Fibroblast of mammary gland (primary cell): ENCODE measurements around the gene ACTR5.

Experiments used
- DNase-seq: peaks from one replicate; pipeline ENCODE4 v3.0.0-alpha.2; 2010; ENCODE audit warnings: low read depth
- H3K4me3 ChIP-seq: 2 replicates; pipeline ENCODE4 v1.5.1; 2011; ENCODE audit warnings: low read depth, mild to moderate bottlenecking, low read length, moderate library complexity; ENCODE audit not compliant: control insufficient read depth
- TF ChIP-seq, protein P1 (sequence below): conservative IDR thresholded peaks from 2 replicates; pipeline ENCODE4 v1.5.1; 2011; ENCODE audit warnings: low read depth, low read length, inconsistent platforms; ENCODE audit not compliant: control insufficient read depth, insufficient read depth

Gene ACTR5

GRCh38 chr20:38706509-38706908, 41.8 kb upstream of the ACTR5 start:
- H3K4me3 ChIP-seq: no peak overlapping the region
- TF ChIP-seq, protein P1, sequence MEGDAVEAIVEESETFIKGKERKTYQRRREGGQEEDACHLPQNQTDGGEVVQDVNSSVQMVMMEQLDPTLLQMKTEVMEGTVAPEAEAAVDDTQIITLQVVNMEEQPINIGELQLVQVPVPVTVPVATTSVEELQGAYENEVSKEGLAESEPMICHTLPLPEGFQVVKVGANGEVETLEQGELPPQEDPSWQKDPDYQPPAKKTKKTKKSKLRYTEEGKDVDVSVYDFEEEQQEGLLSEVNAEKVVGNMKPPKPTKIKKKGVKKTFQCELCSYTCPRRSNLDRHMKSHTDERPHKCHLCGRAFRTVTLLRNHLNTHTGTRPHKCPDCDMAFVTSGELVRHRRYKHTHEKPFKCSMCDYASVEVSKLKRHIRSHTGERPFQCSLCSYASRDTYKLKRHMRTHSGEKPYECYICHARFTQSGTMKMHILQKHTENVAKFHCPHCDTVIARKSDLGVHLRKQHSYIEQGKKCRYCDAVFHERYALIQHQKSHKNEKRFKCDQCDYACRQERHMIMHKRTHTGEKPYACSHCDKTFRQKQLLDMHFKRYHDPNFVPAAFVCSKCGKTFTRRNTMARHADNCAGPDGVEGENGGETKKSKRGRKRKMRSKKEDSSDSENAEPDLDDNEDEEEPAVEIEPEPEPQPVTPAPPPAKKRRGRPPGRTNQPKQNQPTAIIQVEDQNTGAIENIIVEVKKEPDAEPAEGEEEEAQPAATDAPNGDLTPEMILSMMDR: no peak
- no peak for DNase-seq

GRCh38 chr20:38714308-38714707, 34.0 kb upstream of the ACTR5 start:
- H3K4me3 ChIP-seq: no peak overlapping the region
- no peak for DNase-seq
- TF ChIP-seq, protein P1: no peak

- TF ChIP-seq, protein P1: no peak
- no peak overlapping the region for H3K4me3 ChIP-seq
- no peak for DNase-seq
Observed at GRCh38 chr20:38715646-38716045, 32.6 kb upstream of the ACTR5 start.

- TF ChIP-seq, protein P1: no peak
- H3K4me3 ChIP-seq: no peak overlapping the region
- DNase-seq: no peak
Observed at GRCh38 chr20:38722683-38723016, 25.6 kb upstream of the ACTR5 start.

GRCh38 chr20:38723017-38723847, 25.0 kb upstream of the ACTR5 start:
- H3K4me3 ChIP-seq: no peak overlapping the region
- peak; percentile 54 for DNase-seq
- TF ChIP-seq, protein P1: no peak

GRCh38 chr20:38723848-38724625, 24.2 kb upstream of the ACTR5 start, which contains the start of gene SLC32A1:
SLC32A1 (plus strand) TSS chr20:38724486; CDS start chr20:38724725, 239 bp downstream.
- DNase-seq: no peak
- TF ChIP-seq, protein P1: no peak
- no peak within 1 kb of the TSS for H3K4me3 ChIP-seq
